Fibroblast of upper back skin (primary cell): Measurements from ENCODE around the gene POU2F1.

Source experiments
- DNase-seq: peaks from one replicate; pipeline ENCODE4 v3.0.0-alpha.2; 2013

Gene POU2F1

DNA sequence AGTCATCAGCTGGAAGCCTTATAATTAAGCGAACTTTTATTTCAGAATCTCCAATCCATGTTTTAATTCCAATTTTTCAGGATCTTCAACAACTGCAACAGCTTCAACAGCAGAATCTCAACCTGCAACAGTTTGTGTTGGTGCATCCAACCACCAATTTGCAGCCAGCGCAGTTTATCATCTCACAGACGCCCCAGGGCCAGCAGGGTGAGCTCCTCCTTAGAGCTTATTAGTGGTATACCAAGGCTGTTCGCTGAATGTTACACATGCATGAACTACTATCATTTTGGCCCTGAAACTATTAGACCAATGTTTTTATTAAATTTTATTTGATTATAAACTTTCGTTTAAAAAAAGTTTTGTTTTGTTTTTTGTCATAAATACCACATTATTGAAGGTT is 155.3 kb downstream of the POU2F1 start:
- no peak for DNase-seq

DNA sequence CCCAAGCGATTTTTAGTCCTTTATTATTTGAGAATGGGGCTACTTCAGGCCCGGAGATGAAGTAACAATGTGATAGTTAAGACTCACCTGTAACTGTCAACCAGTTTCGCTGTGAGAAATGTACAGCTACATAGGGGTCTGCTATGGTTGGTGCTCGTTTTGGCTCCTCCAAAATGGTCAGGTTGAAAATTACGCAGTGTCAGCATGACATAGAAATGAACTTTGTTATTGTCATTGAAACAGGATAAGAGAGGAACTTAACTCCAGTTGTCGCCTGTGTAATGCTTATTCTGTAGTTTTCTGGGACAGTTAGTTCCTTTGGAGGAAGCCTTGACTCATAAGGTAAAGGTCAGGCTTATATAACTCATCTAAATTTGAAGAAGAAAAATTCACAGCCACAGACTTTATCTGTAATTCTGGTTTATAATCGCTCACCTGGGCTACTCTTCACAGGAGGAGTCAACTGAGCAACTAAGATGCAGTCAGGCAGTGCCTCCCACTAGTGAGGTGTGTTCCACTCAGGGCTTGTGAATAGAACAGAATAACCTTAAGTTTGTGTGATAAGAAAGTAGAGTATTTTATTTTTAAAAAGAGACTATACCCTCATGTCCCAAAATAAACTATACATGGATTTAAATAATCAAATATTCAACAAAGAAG is 166.7 kb downstream of the POU2F1 start:
- no peak for DNase-seq

- DNase-seq = no peak
Observed at GRCh38 chr1:167388976-167389375, 168.3 kb downstream of the POU2F1 start.

DNA sequence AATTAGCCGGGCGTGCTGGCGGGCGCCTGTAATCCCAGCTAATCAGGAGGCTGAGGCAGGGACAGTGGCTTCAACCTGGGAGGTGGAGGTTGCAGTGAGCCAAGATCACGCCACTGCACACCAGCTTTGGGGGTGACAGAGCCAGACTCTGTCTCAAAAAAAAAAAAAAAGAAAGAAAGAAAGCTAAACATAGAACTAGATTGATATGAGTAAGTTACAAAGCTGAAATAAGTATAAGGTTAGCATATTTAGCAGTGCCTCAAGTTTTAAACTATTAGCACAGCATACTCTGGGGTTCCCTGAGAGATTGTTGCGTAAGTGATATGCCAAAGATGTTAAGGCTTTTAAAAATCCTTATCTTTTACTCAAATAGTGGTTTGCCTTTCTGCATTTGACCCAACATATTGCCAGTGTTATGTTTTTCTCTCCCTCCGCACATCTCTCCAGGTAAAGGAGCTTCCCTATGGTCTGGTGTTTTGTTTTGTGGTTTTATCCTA is 171.6 kb downstream of the POU2F1 start:
- no peak for DNase-seq

GRCh38 chr1:167400359-167400953 is 179.8 kb downstream of the POU2F1 start:
- DNase-seq = no peak

DNA sequence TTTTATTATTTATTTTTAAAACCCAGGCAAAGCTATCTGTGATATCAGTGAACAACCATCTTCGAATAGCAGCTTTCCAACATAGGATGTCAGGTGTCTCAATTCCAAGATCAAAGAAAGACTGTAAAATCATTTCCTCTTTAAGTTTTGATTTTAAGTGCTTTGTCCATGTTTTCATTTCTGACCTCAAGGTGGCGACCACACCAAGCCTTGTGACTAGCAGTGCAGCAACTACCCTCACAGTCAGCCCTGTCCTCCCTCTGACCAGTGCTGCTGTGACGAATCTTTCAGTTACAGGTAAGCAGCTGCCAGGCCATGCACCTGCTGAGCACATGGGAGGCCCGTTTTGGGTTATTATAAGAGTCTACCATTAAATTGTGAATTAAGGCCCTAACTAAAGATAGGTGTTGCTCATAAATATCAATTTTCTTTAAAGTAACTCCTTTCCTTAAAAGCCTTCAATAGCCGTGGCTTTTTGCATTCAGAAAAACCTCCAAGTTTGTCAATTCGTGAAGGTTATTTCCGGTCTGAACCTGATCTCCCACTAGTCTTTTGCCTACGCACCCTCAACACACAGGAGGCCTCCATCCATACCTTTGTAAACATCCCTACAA is 180.7 kb downstream of the POU2F1 start:
- peak; percentile 22 for DNase-seq

GRCh38 chr1:167404161-167404888 is 183.6 kb downstream of the POU2F1 start:
- DNase-seq = no peak

GRCh38 chr1:167404908-167405307 is 184.2 kb downstream of the POU2F1 start:
- no peak for DNase-seq

GRCh38 chr1:167408355-167408754 is 187.7 kb downstream of the POU2F1 start:
- no peak for DNase-seq

- no peak for DNase-seq
Observed at GRCh38 chr1:167409183-167409582, 188.5 kb downstream of the POU2F1 start.

GRCh38 chr1:167412072-167412471 is 191.4 kb downstream of the POU2F1 start:
- DNase-seq = no peak

DNA sequence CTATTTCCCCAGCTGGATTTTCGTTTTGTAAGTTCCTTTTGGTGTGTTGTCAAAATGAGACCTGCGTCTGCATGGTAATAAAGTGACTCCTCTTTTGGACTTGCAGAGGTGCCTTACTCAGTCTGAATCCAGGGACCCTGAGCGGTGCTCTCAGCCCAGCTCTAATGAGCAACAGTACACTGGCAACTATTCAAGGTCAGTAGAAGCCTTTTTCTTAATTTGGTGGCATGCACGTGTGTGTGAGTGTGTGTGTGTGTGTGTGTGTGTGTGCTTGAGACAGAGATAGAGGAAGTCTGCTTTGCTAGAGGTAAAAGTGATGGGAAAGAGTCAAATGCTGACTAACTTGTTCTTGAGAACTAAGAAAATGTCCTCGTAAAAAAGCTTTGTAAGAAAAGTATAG is 192.2 kb downstream of the POU2F1 start:
- no peak for DNase-seq

- DNase-seq = no peak
Observed at GRCh38 chr1:167413328-167413727, 192.6 kb downstream of the POU2F1 start.

GRCh38 chr1:167416506-167416905 is 195.8 kb downstream of the POU2F1 start:
- no peak for DNase-seq

GRCh38 chr1:167418391-167418790 is 197.7 kb downstream of the POU2F1 start:
- no peak for DNase-seq

GRCh38 chr1:167419245-167419644 is 198.6 kb downstream of the POU2F1 start:
- DNase-seq = no peak

- no peak for DNase-seq
Observed at GRCh38 chr1:167420510-167420909, 199.8 kb downstream of the POU2F1 start.

DNA sequence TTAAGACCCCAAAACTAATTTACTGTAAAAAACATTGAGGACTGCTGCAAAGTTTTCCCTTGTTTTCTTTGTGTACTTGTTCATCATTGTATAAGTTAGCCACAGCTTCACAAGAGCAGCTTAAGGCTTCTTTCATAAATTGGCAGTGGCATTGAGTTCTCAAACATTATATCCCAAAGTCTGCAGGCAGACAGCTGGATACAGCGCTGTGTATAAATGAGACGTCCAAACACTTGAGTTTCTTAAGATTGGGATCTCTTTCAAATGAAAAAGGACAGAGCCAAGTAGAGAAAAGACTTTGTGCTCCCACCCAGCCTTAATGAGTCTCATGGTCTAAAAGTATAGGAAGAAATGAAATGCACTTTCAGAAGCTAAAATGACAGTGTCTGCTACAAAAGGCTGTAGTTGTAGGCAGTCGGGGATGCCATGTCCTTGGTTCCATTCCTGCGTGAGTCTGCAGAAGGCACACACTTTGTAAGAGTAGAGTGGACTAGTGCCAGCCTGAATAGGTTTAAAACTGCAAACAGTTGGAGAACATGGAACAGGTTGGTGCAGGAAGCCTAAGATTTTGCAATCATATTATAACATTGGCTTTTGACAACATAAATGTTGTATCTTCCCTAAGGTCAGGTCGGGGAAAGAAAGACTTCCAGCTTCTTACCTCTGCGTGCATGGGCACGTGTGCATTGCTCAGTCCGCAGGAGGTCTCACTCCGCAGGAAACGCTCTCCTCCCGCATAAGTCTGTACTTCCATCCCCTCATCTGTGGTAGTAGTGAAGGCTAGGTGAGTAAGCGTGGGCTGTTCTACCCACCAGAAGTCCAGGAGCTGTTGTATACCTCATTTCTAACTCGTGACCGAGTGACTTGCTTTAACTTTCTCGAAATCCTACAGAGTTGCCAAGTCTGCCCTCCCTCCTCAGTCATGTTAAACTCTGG is 203.3 kb downstream of the POU2F1 start:
- DNase-seq = no peak

DNA sequence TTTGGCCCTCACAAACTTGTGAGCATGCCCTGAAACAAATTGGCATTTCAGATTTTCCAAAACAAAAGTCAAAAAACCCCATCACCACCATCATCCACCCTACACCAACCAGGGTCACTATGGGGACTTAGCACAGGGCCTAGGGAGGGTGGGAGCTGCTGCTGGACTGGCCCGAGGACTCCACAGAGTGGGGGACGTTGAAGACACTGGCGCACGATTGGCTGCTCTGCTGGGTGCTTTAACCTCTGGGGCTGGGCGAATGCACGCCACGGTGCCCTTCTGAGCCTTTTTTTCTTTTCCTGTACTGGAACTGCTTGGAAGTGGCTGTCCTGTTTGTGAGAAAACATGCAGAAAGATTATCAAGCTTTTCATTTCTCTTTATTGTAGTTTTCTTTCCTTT is 204.8 kb downstream of the POU2F1 start:
- DNase-seq = no peak

DNA sequence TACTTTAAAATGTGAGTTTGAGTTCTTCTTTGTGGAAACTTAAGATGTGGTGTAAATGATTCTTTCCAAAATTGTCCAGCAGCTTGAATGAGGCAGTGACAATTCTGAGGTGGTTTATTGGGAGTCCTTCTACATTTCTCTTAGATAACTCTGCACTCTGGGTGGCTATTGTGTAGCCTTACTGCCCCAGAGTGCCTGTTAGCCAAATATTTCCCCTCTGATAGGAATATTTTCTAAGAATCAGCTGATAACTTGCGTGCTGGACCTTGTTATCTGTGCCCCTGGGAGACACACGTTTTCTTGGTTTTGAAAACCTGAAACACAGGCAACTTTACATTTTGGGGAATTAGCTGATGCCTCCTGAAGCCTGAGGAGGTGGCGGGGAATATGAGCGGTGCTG is 206.0 kb downstream of the POU2F1 start:
- DNase-seq = no peak

- peak; percentile 5 for DNase-seq
Observed at GRCh38 chr1:167427848-167428247, 207.2 kb downstream of the POU2F1 start.

- no peak for DNase-seq
Observed at GRCh38 chr1:167428395-167428794, 207.7 kb downstream of the POU2F1 start.

DNA sequence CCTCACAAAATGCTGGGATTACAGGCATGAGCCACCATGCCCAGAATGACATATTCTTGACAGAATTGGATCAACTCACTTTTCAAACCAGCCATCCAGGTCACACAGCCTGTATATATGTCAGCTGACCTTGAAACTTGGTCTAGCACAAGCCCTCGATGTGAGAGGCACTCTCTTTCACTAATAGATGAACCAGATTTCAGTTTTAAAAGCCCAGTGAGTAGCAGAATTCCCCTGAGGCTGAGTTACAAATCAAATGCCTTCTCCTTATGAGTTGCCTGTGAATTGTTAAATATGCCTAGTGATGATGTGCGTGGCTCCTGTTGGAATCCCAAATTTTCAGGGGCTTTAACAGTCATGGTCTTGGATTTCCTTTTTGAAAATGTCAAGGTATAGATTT is 208.9 kb downstream of the POU2F1 start:
- no peak for DNase-seq
